Tibial nerve (tissue), 4 donors: ENCODE data around the gene CSNK1D. TPM values are rescaled to one million over a fixed set of nuclear protein-coding genes. Genes with fewer than 3 reads are reported as not detected.
"Not testable (repeated sequence)": the region's sequence is repeated elsewhere in the genome, so short reads cannot be mapped to it uniquely, and the experiment has no call there.

ENCODE experiments used
- DNase-seq, 2 donors: peaks; one replicate each; pipeline ENCODE4 v3.0.0-alpha.2; 2019; ENCODE audit warnings: low spot score in 2 of 2
- H3K27ac ChIP-seq, 4 donors: fragments of 200-600 bp; sonication (generic) in 3 of 4; one replicate each; pipeline ENCODE4 v1.5.1; 2017 to 2019; ENCODE audit warnings: mild to moderate bottlenecking in 1 of 4
- H3K27me3 ChIP-seq, 2 donors: fragments of 200-600 bp; sonication (generic) in 1 of 2; one replicate each; pipeline versions ENCODE4 v1.5.1 to v1.6.0; 2017 to 2019
- H3K36me3 ChIP-seq, 3 donors: fragments of 200-600 bp; sonication (generic); one replicate each; pipeline ENCODE4 v1.5.1; 2018 to 2019
- H3K4me1 ChIP-seq, 4 donors: fragments of 200-600 bp; sonication (generic) in 3 of 4; one replicate each; pipeline ENCODE4 v1.5.1; 2017 to 2019
- H3K4me3 ChIP-seq, 4 donors: fragments of 200-600 bp; sonication (generic) in 3 of 4; one replicate each; pipeline ENCODE4 v1.5.1; 2017 to 2019; ENCODE audit warnings: mild to moderate bottlenecking in 1 of 4, moderate library complexity in 1 of 4
- H3K9me3 ChIP-seq, 4 donors: fragments of 200-600 bp; sonication (generic) in 3 of 4; one replicate each; pipeline ENCODE4 v1.5.1; 2017 to 2019
- CTCF ChIP-seq, 5 experiments: fragments of 200-600 bp in 3 of 5; fragments of 450-650 bp in 2 of 5; sonication (generic) in 3 of 5; IDR thresholded peaks; one replicate each; pipeline ENCODE4 v1.5.1; 2016 to 2019; ENCODE audit warnings: antibody characterized with exemption in 5 of 5, mild to moderate bottlenecking in 3 of 5, moderate library complexity in 2 of 5
- EP300 ChIP-seq, 2 donors: sonication (generic); formaldehyde crosslinking; IDR thresholded peaks; one replicate each; pipeline ENCODE4 v1.6.1; 2017; ENCODE audit warnings: antibody characterized with exemption in 2 of 2, mild to moderate bottlenecking in 1 of 2
- POLR2A ChIP-seq, 2 donors: fragments of 450-650 bp; IDR thresholded peaks; one replicate each; pipeline ENCODE4 v1.6.1; 2017; ENCODE audit warnings: antibody characterized with exemption in 2 of 2, mild to moderate bottlenecking in 2 of 2, moderate library complexity in 2 of 2
- WGBS, 2 donors: methylation state at CpG; one replicate each; pipeline ENCODE4 v1.1.5; 2018; 5-methylcytosine and 5-hydroxymethylcytosine counted together
- total RNA-seq, 4 donors: library from RNA; depleted of rRNA; stranded (reverse); fragments of >200 nt; gene quantifications; one replicate each; pipeline ENCODE4 v1.1.0, GENCODE V29; 2016

CSNK1D gene
- total RNA-seq, 4 donors from 2014 or later = 93.9 to 160 (median 124) TPM

- Histone ChIP-seq H3K4me1 (peaks cover 3 to 51% (median 32%) of the 10 kb centered on the region in 4 donors), H3K36me3 (no peaks in the 10 kb centered on the region), H3K27ac (peak overlapping the region in 3 of 4 donors; percentile 79 to 88 (median 80)), H3K4me3 (no peak overlapping the region), H3K9me3 (no peaks in the 10 kb centered on the region), H3K27me3 (no peaks in the 10 kb centered on the region)
- no peak for TF ChIP-seq POLR2A (IDR thresholded peaks at IDR 0.05)
- 68 to 73% methylated on average over 23 of the region's 25 CpGs for WGBS, 2 donors
- no peak for DNase-seq
Observed at GRCh38 chr17:82215095-82215971, 58.2 kb downstream of the CSNK1D start.

- peaks cover 3 to 51% (median 32%) of the 10 kb centered on the region in 4 donors for H3K4me1 ChIP-seq
- TF ChIP-seq POLR2A (IDR thresholded peaks at IDR 0.05) = no peak
- TF ChIP-seq EP300 (IDR thresholded peaks at IDR 0.05) = no peak
- TF ChIP-seq CTCF (IDR thresholded peaks at IDR 0.05) = no peak
- no peak overlapping the region for H3K27ac ChIP-seq
- no peaks in the 10 kb centered on the region for H3K36me3 ChIP-seq
- H3K9me3 ChIP-seq = no peaks in the 10 kb centered on the region
- no peak for DNase-seq
- 76 to 82% methylated on average over 4 to 11 of the region's 11 CpGs for WGBS, 2 donors
- no peaks in the 10 kb centered on the region for H3K27me3 ChIP-seq
- no peak overlapping the region for H3K4me3 ChIP-seq
Observed at GRCh38 chr17:82214012-82214628, 59.4 kb downstream of the CSNK1D start.

- peaks cover 3 to 51% (median 32%) of the 10 kb centered on the region in 4 donors for H3K4me1 ChIP-seq
- H3K27me3 ChIP-seq = no peaks in the 10 kb centered on the region
- H3K9me3 ChIP-seq = no peaks in the 10 kb centered on the region
- TF ChIP-seq CTCF (IDR thresholded peaks at IDR 0.05) = no peak
- no peak for TF ChIP-seq POLR2A (IDR thresholded peaks at IDR 0.05)
- TF ChIP-seq EP300 (IDR thresholded peaks at IDR 0.05) = no peak
- no peaks in the 10 kb centered on the region for H3K36me3 ChIP-seq
- peak overlapping the region; percentile 75 to 94 (median 89) for H3K27ac ChIP-seq
- H3K4me3 ChIP-seq = peak overlapping the region; percentile 77 to 93 (median 87)
- WGBS, 2 donors = 7 to 12% methylated on average over 16 to 37 of the region's 37 CpGs
- DNase-seq = no peak
Observed at GRCh38 chr17:82213251-82214011, 60.1 kb downstream of the CSNK1D start.

GRCh38 chr17:82212331-82213250 is 60.9 kb downstream of the CSNK1D start, which contains the start of gene CCDC57:
CCDC57 (minus strand) TSS chr17:82212842; CDS start chr17:82201944, 10,898 bp downstream.
- Histone ChIP-seq H3K9me3 (no peaks in the 10 kb centered on the region), H3K27ac (peak within 1 kb of the TSS; percentile 75 to 94 (median 89)), H3K4me3 (peak within 1 kb of the TSS; percentile 77 to 93 (median 87)), H3K27me3 (no peaks in the 10 kb centered on the region), H3K4me1 (peaks cover 3 to 51% (median 32%) of the 10 kb centered on the region in 4 donors), H3K36me3 (peaks cover 0 to 3% (median 0%) of the 10 kb centered on the region in 3 donors)
- 0% methylated on average over 32 to 94 of the region's 116 CpGs for WGBS, 2 donors
- DNase-seq = peak; percentile 52 to 63
- TF ChIP-seq POLR2A (IDR thresholded peaks at IDR 0.05) = peak in 1 of 2 donors; percentile 24
- peak in 1 of 2 donors; percentile 61 for TF ChIP-seq EP300 (IDR thresholded peaks at IDR 0.05)
- TF ChIP-seq CTCF (IDR thresholded peaks at IDR 0.05) = peak in 3 of 5 experiments; percentile 12 to 78 (median 68)

- Histone ChIP-seq H3K36me3 (peaks cover 0 to 12% (median 0%) of the 10 kb centered on the region in 3 donors), H3K4me1 (peaks cover 3 to 39% (median 20%) of the 10 kb centered on the region in 4 donors)
- not testable (repeated sequence) for H3K27ac ChIP-seq, DNase-seq, H3K9me3 ChIP-seq, H3K4me3 ChIP-seq, H3K27me3 ChIP-seq
- 91 to 92% methylated on average over 11 of the region's 11 CpGs for WGBS, 2 donors
Observed at GRCh38 chr17:82210655-82211054, 62.8 kb downstream of the CSNK1D start.
